ENCODE results near the gene MRPS27.

The MRPS27 gene

GRCh38 chr5:72228960-72229359 lies 91.1 kb downstream of the MRPS27 start:
- FAIRE-seq = no peak

GRCh38 chr5:72226950-72227349 lies 93.1 kb downstream of the MRPS27 start:
- FAIRE-seq = no peak

GRCh38 chr5:72225741-72226140 lies 94.3 kb downstream of the MRPS27 start:
- no peak for FAIRE-seq

GRCh38 chr5:72224946-72225463 lies 95.0 kb downstream of the MRPS27 start:
- no peak for FAIRE-seq

- no peak for FAIRE-seq
These were observed 96.7 kb downstream of the MRPS27 start for GRCh38 chr5:72223371-72223770.

- FAIRE-seq = no peak
These were observed 97.5 kb downstream of the MRPS27 start for GRCh38 chr5:72222521-72222920.

GRCh38 chr5:72221541-72221940 lies 98.5 kb downstream of the MRPS27 start:
- FAIRE-seq = no peak

GRCh38 chr5:72221099-72221498 lies 98.9 kb downstream of the MRPS27 start:
- no peak for FAIRE-seq

- FAIRE-seq = no peak
These were observed 103.3 kb downstream of the MRPS27 start for GRCh38 chr5:72216756-72217155.

GRCh38 chr5:72214168-72214567 lies 105.9 kb downstream of the MRPS27 start:
- no peak for FAIRE-seq

GRCh38 chr5:72213482-72213881 lies 106.6 kb downstream of the MRPS27 start:
- no peak for FAIRE-seq

- no peak for FAIRE-seq
These were observed 107.9 kb downstream of the MRPS27 start for GRCh38 chr5:72212171-72212570.

GRCh38 chr5:72210888-72211678 lies 109.0 kb downstream of the MRPS27 start:
- no peak for FAIRE-seq

GRCh38 chr5:72209147-72210115 lies 110.6 kb downstream of the MRPS27 start:
- FAIRE-seq = no peak

GRCh38 chr5:72208324-72208926 lies 111.6 kb downstream of the MRPS27 start:
- FAIRE-seq = no peak

- FAIRE-seq = no peak
These were observed 113.0 kb downstream of the MRPS27 start for GRCh38 chr5:72206994-72207393.

GRCh38 chr5:72206160-72206559 lies 113.9 kb downstream of the MRPS27 start:
- no peak for FAIRE-seq

- FAIRE-seq = no peak
These were observed 114.5 kb downstream of the MRPS27 start for GRCh38 chr5:72205431-72206009.

- FAIRE-seq = no peak
These were observed 115.1 kb downstream of the MRPS27 start for GRCh38 chr5:72204946-72205345.

GRCh38 chr5:72203251-72203845 lies 116.7 kb downstream of the MRPS27 start:
- FAIRE-seq = no peak

GRCh38 chr5:72202331-72202825 lies 117.7 kb downstream of the MRPS27 start:
- FAIRE-seq = no peak

GRCh38 chr5:72199681-72200080 lies 120.4 kb downstream of the MRPS27 start:
- FAIRE-seq = no peak
